K562 (cell line): Measurements from ENCODE around the gene ATP5PD. TPM values are rescaled to one million over a fixed set of nuclear protein-coding genes. Genes with fewer than 3 reads are reported as not detected.

ENCODE experiments used
- ATF6 ChIP-seq: sonication (generic); formaldehyde crosslinking; IDR thresholded peaks from 2 replicates; pipeline ENCODE4 v1.4.0; 2020; ENCODE audit warnings: mild to moderate bottlenecking, missing genetic modification reagents
- CC2D1A ChIP-seq: fragments of 450-650 bp; IDR thresholded peaks from 2 replicates; pipeline ENCODE4 v1.6.1; 2017; ENCODE audit warnings: mild to moderate bottlenecking
- COPS2 ChIP-seq: fragments of 450-650 bp; conservative IDR thresholded peaks from 2 replicates; pipeline ENCODE4 v1.6.1; 2016; ENCODE audit warnings: mild to moderate bottlenecking, moderate library complexity
- E2F1 ChIP-seq: sonication (generic); formaldehyde crosslinking; IDR thresholded peaks from 2 replicates; pipeline ENCODE4 v1.8.1; 2023; ENCODE audit warnings: mild to moderate bottlenecking, missing genetic modification reagents, moderate library complexity
- HOXB6 ChIP-seq: fragments of 250-450 bp; sonication (Bioruptor Pico); IDR thresholded peaks from 2 replicates; pipeline ENCODE4 v1.5.1; 2022; ENCODE audit warnings: mild to moderate bottlenecking, borderline replicate concordance
- KDM5B ChIP-seq: fragments of 200-600 bp; sonication (generic); IDR thresholded peaks from 2 replicates; pipeline ENCODE4 v1.6.1; 2012; ENCODE audit warnings: low read depth, mild to moderate bottlenecking, moderate library complexity, low read length, control low read depth, inconsistent platforms; ENCODE audit not compliant: insufficient replicate concordance
- MBD2 ChIP-seq: sonication (generic); IDR thresholded peaks from 2 replicates; pipeline ENCODE4 v1.6.1; 2016; ENCODE audit warnings: low read depth, borderline replicate concordance
- MXD1 ChIP-seq: fragments of 250-450 bp; sonication (Bioruptor Pico); IDR thresholded peaks from 2 replicates; pipeline ENCODE4 v1.8.0; 2021; ENCODE audit warnings: borderline replicate concordance, mild to moderate bottlenecking, moderate library complexity; ENCODE audit not compliant: poor library complexity, severe bottlenecking
- MXI1 ChIP-seq: IDR thresholded peaks from 2 replicates; pipeline ENCODE4 v1.6.1; 2011; ENCODE audit warnings: low read depth, mild to moderate bottlenecking, improper control_type of control experiment, low read length
- NFXL1 ChIP-seq: fragments of 450-650 bp; formaldehyde crosslinking; IDR thresholded peaks from 2 replicates; pipeline ENCODE4 v1.4.0; 2021; ENCODE audit warnings: mild to moderate bottlenecking
- POLR2AphosphoS2 ChIP-seq: IDR thresholded peaks from 2 replicates; pipeline ENCODE4 v1.6.1; 2012; ENCODE audit warnings: low read length, improper control_type of control experiment
- TFAP4 ChIP-seq: sonication (generic); formaldehyde crosslinking; IDR thresholded peaks from 2 replicates; pipeline ENCODE4 v1.8.0; 2022; ENCODE audit warnings: missing genetic modification reagents, mild to moderate bottlenecking, moderate library complexity, borderline replicate concordance
- TGIF2 ChIP-seq: sonication (generic); formaldehyde crosslinking; IDR thresholded peaks from 2 replicates; pipeline ENCODE4 v1.8.1; 2022; ENCODE audit warnings: mild to moderate bottlenecking, missing genetic modification reagents, moderate library complexity
- TSHZ1 ChIP-seq: fragments of 250-450 bp; sonication (Bioruptor Pico); IDR thresholded peaks from 2 replicates; pipeline ENCODE4 v1.4.0; 2020; ENCODE audit warnings: mild to moderate bottlenecking, moderate library complexity
- ZBTB8A ChIP-seq: fragments of 450-650 bp; IDR thresholded peaks from 2 replicates; pipeline ENCODE4 v1.6.1; 2018; ENCODE audit warnings: mild to moderate bottlenecking, moderate library complexity; ENCODE audit not compliant: partially characterized antibody
- ZFX ChIP-seq: sonication (generic); formaldehyde crosslinking; IDR thresholded peaks from 2 replicates; pipeline ENCODE4 v1.8.0; 2022; ENCODE audit warnings: mild to moderate bottlenecking, missing genetic modification reagents, moderate library complexity
- ZNF324 ChIP-seq: fragments of 250-450 bp; sonication (Bioruptor Pico); IDR thresholded peaks from 2 replicates; pipeline ENCODE4 v1.4.0; 2020; ENCODE audit warnings: mild to moderate bottlenecking
- ZNF778 ChIP-seq: fragments of 450-650 bp; formaldehyde crosslinking; IDR thresholded peaks from 2 replicates; pipeline ENCODE4 v1.4.0; 2020; ENCODE audit warnings: mild to moderate bottlenecking, moderate library complexity
- polyA plus RNA-seq, 8 experiments: library from polyadenylated mRNA; depleted of rRNA in 4 of 8; stranded (reverse) in 5 of 8; unstranded in 3 of 8; fragments of >200 nt; fragmentation: Nextera tagmentation in 2 of 8; fragmentation: Illumina TruSeq in 1 of 8; extraction: Ambion mirVana in 2 of 8; extraction: Trizol in 1 of 8; gene quantifications; 2 replicates each; pipeline versions ENCODE4 v1.2.1 to v1.2.3, GENCODE V29; 2011 to 2014; ENCODE audit warnings: inconsistent platforms in 1 of 8, missing spikeins in 1 of 8
- total RNA-seq, 7 experiments: library from RNA; depleted of rRNA in 6 of 7; stranded (reverse); fragments of >200 nt in 6 of 7; fragmentation: Illumina TruSeq in 2 of 7; extraction: Trizol in 2 of 7; gene quantifications; 2 replicates each; pipeline versions ENCODE4 v1.2.1 to v1.2.3, GENCODE V29; 2011 to 2021; ENCODE audit warnings: low replicate concordance in 1 of 7

ATP5PD gene
- total and polyA plus RNA-seq, 9 of the 15 experiments (the other 6 are each of a cell fraction or from before 2014, with no cell fraction given): 271 to 828 (median 432) TPM

- TF ChIP-seq E2F1 (CRISPR knock-in tag) (peak; percentile 12), ATF6 (CRISPR knock-in tag) (0 out of 2 replicates have a peak, but pooled peaks have one; percentile 54), TSHZ1 (no peak), ZNF778 (CRISPR knock-in tag) (no peak), KDM5B (no peak), COPS2 (no peak), TFAP4 (CRISPR knock-in tag) (no peak; the same call in none of the 2 replicates), HOXB6 (no peak), ZFX (CRISPR knock-in tag) (peak; percentile 56; the same call in 1 of the 2 replicates), MXD1 (peak; percentile 62), MBD2 (no peak), ZBTB8A (peak; percentile 86), NFXL1 (CRISPR knock-in tag) (0 out of 2 replicates have a peak, but pooled peaks have one; percentile 15), CC2D1A (no peak), POLR2AphosphoS2 (no peak), MXI1 (no peak), ZNF324 (CRISPR knock-in tag) (no peak), TGIF2 (peak; percentile 33; the same call in 1 of the 2 replicates)
Measured at GRCh38 chr17:75034236-75034908, 12.4 kb downstream of the ATP5PD start (continued).
